Left forelimb (tissue), 1 donor: ENCODE measurements around the gene PLOD3.

ENCODE experiments used
- DNase-seq: peaks from one replicate; pipeline ENCODE4 v3.0.0-alpha.2; 2018; ENCODE audit warnings: low spot score

Gene PLOD3

GRCh38 chr7:101238226-101239182 lies 21.1 kb upstream of the PLOD3 start:
- DNase-seq: no peak

- DNase-seq: no peak
These were observed 20.1 kb upstream of the PLOD3 start, which contains the start of gene CLDN15 for GRCh38 chr7:101237206-101238067. Gene CLDN15, minus strand, starts transcription at chr7:101237802. Its CDS starts 221 bp downstream, at chr7:101237581.

GRCh38 chr7:101236292-101236835 lies 19.0 kb upstream of the PLOD3 start:
- no peak for DNase-seq

- DNase-seq: no peak
These were observed 18.1 kb upstream of the PLOD3 start for GRCh38 chr7:101235522-101235921.

GRCh38 chr7:101235050-101235449 lies 17.7 kb upstream of the PLOD3 start:
- DNase-seq: no peak

- DNase-seq: no peak
These were observed 17.3 kb upstream of the PLOD3 start for GRCh38 chr7:101234636-101235035.

- DNase-seq: no peak
These were observed 16.6 kb upstream of the PLOD3 start for GRCh38 chr7:101233907-101234547.

- DNase-seq: no peak
These were observed 14.9 kb upstream of the PLOD3 start for GRCh38 chr7:101232141-101232850.

GRCh38 chr7:101231644-101232043 lies 14.3 kb upstream of the PLOD3 start:
- DNase-seq: no peak

GRCh38 chr7:101226721-101227120 lies 9.3 kb upstream of the PLOD3 start:
- no peak for DNase-seq

- DNase-seq: no peak
These were observed 8.3 kb upstream of the PLOD3 start for GRCh38 chr7:101225650-101226049.

GRCh38 chr7:101223528-101223927 lies 6.1 kb upstream of the PLOD3 start:
- no peak for DNase-seq

GRCh38 chr7:101222275-101222830 lies 5.0 kb upstream of the PLOD3 start:
- no peak for DNase-seq

- no peak for DNase-seq
These were observed 2.9 kb upstream of the PLOD3 start for GRCh38 chr7:101220295-101220694.

GRCh38 chr7:101218236-101219125 lies 1.1 kb upstream of the PLOD3 start:
- no peak for DNase-seq

- no peak for DNase-seq
These were observed 457 bp downstream of the PLOD3 start for GRCh38 chr7:101216860-101217387.

- no peak for DNase-seq
These were observed 1.2 kb downstream of the PLOD3 start for GRCh38 chr7:101216001-101216859.

- no peak for DNase-seq
These were observed 5.4 kb downstream of the PLOD3 start for GRCh38 chr7:101212014-101212413.

GRCh38 chr7:101211501-101211900 lies 5.9 kb downstream of the PLOD3 start:
- no peak for DNase-seq
